Smooth muscle cell (in vitro differentiated cells): ENCODE results near the gene QRICH1. TPM values are rescaled to one million over a fixed set of nuclear protein-coding genes. Genes with fewer than 3 reads are reported as not detected.

ENCODE experiments used
- DNase-seq: peaks from one replicate; lab custom pipeline; 2025; ENCODE audit not compliant: unreplicated experiment; lab: John Stamatoyannopoulos, UW
- H2AFZ ChIP-seq: fragments of 200-600 bp; sonication (generic); 2 replicates; pipeline ENCODE4 v1.6.0; 2016; ENCODE audit warnings: antibody characterized with exemption, low read depth, mild to moderate bottlenecking
- H3F3A ChIP-seq: fragments of 200-600 bp; sonication (generic); 2 replicates; pipeline ENCODE4 v1.6.0; 2017; ENCODE audit warnings: antibody characterized with exemption, low read depth
- H3K27ac ChIP-seq: fragments of 200-600 bp; sonication (generic); 2 replicates; pipeline ENCODE4 v1.5.1; 2016; ENCODE audit warnings: low read depth, mild to moderate bottlenecking
- H3K27me3 ChIP-seq: fragments of 200-600 bp; sonication (generic); 2 replicates; pipeline ENCODE4 v1.6.1; 2016; ENCODE audit warnings: low read depth, mild to moderate bottlenecking
- H3K36me3 ChIP-seq: fragments of 200-600 bp; sonication (generic); 2 replicates; pipeline ENCODE4 v1.5.1; 2016; ENCODE audit warnings: low read depth
- H3K4me1 ChIP-seq: fragments of 200-600 bp; sonication (generic); 2 replicates; pipeline ENCODE4 v1.5.1; 2016; ENCODE audit warnings: low read depth
- H3K4me2 ChIP-seq: fragments of 200-600 bp; sonication (generic); 2 replicates; pipeline ENCODE4 v1.6.0; 2016; ENCODE audit warnings: mild to moderate bottlenecking
- H3K4me3 ChIP-seq: fragments of 200-600 bp; sonication (generic); 2 replicates; pipeline ENCODE4 v1.5.1; 2016; ENCODE audit warnings: mild to moderate bottlenecking
- H3K79me2 ChIP-seq: fragments of 200-600 bp; sonication (generic); 2 replicates; pipeline ENCODE4 v1.6.0; 2016; ENCODE audit warnings: low read depth, mild to moderate bottlenecking
- H3K9ac ChIP-seq: fragments of 200-600 bp; sonication (generic); 2 replicates; pipeline ENCODE4 v1.6.0; 2016; ENCODE audit warnings: low read depth
- H3K9me3 ChIP-seq: fragments of 200-600 bp; sonication (generic); replicated peaks from 2 replicates; pipeline ENCODE4 v1.5.1; 2016; ENCODE audit warnings: low read depth
- H4K20me1 ChIP-seq: fragments of 200-600 bp; sonication (generic); 2 replicates; pipeline ENCODE4 v1.6.0; 2016; ENCODE audit warnings: low read depth
- WGBS: methylation state at CpG from one replicate; pipeline ENCODE4 v1.1.7; 2016; ENCODE audit warnings: low lambda C conversion rate; 5-methylcytosine and 5-hydroxymethylcytosine counted together
- polyA plus RNA-seq: library from polyadenylated mRNA; unstranded; fragments of >200 nt; fragmentation: Nextera tagmentation; extraction: Ambion mirVana; gene quantifications from 2 replicates; pipeline ENCODE4 v1.2.1, GENCODE V29; 2016
- total RNA-seq: library from RNA; depleted of rRNA; stranded (reverse); fragments of >200 nt; gene quantifications from 2 replicates; pipeline ENCODE4 v1.2.3, GENCODE V29; 2014
- TF ChIP-seq, protein P1 (sequence below): fragments of 200-600 bp; sonication (generic); IDR thresholded peaks from 2 replicates; pipeline ENCODE4 v1.5.1; 2017; ENCODE audit warnings: borderline replicate concordance, mild to moderate bottlenecking, antibody characterized with exemption; ENCODE audit not compliant: insufficient read depth, poor library complexity, severe bottlenecking

The QRICH1 gene
- total and polyA plus RNA-seq, 2 experiments from 2014 or later: 38.2 to 62.0 TPM

DNA sequence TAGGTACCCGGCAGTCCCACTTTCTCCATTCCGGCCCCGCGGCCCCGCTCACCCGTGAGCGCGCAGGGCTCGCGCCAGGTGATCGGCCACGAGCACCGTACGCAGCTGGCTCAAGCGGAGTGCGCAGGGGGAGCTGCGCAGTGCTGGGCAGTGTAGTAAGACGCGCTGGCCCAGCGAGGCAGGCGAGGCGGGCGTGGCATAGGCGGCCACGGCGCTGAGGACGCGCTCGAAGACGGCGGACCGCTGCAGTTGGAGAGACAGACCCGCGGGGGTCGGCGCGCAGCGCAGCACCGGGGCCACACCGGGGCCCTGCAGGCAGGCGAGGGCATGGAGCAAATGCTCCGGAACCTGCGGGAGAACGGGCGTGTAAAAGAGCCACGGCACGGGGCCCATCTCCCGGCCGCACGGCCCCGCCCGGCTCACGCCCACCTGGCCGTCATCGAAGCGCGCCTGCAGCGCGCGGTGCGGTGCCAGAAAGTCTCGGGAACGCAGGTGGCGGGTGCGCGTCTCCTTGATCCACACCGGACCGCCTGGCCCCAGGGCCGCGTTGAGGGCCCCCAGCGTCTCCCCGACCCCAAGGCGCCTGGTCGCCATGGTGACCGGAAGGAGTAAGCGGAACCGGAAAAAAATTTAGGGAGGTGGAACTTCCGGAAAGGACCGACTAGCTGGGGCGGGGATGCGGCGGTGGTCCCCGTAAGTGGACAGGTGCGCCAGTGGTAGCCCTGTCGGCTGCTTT lies 75.7 kb downstream of the QRICH1 start, which contains the start of gene DALRD3:
Gene DALRD3 (minus strand): TSS at position 610 of the 736 bp plus-strand sequence. CDS start 16 bp downstream, at position 594.
- Histone ChIP-seq H3K27ac (peak within 1 kb of the TSS; percentile 99), H3K27me3 (no peaks in the 10 kb centered on the region), H4K20me1 (peaks cover 29% of the 10 kb centered on the region), H3K79me2 (peaks cover 35% of the 10 kb centered on the region), H3K9ac (peak within 1 kb of the TSS; percentile 19), H2AFZ (peak within 1 kb of the TSS; percentile 26), H3K36me3 (no peaks in the 10 kb centered on the region), H3K4me3 (peak within 1 kb of the TSS; percentile 75), H3K9me3 (no peaks in the 10 kb centered on the region), H3F3A (peaks cover 26% of the 10 kb centered on the region), H3K4me1 (peaks cover 19% of the 10 kb centered on the region), H3K4me2 (peak within 1 kb of the TSS; percentile 97)
- 1% methylated on average over 84 of the region's 85 CpGs for WGBS
- TF ChIP-seq, protein P1, sequence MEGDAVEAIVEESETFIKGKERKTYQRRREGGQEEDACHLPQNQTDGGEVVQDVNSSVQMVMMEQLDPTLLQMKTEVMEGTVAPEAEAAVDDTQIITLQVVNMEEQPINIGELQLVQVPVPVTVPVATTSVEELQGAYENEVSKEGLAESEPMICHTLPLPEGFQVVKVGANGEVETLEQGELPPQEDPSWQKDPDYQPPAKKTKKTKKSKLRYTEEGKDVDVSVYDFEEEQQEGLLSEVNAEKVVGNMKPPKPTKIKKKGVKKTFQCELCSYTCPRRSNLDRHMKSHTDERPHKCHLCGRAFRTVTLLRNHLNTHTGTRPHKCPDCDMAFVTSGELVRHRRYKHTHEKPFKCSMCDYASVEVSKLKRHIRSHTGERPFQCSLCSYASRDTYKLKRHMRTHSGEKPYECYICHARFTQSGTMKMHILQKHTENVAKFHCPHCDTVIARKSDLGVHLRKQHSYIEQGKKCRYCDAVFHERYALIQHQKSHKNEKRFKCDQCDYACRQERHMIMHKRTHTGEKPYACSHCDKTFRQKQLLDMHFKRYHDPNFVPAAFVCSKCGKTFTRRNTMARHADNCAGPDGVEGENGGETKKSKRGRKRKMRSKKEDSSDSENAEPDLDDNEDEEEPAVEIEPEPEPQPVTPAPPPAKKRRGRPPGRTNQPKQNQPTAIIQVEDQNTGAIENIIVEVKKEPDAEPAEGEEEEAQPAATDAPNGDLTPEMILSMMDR: no peak
- DNase-seq: no peak

DNA sequence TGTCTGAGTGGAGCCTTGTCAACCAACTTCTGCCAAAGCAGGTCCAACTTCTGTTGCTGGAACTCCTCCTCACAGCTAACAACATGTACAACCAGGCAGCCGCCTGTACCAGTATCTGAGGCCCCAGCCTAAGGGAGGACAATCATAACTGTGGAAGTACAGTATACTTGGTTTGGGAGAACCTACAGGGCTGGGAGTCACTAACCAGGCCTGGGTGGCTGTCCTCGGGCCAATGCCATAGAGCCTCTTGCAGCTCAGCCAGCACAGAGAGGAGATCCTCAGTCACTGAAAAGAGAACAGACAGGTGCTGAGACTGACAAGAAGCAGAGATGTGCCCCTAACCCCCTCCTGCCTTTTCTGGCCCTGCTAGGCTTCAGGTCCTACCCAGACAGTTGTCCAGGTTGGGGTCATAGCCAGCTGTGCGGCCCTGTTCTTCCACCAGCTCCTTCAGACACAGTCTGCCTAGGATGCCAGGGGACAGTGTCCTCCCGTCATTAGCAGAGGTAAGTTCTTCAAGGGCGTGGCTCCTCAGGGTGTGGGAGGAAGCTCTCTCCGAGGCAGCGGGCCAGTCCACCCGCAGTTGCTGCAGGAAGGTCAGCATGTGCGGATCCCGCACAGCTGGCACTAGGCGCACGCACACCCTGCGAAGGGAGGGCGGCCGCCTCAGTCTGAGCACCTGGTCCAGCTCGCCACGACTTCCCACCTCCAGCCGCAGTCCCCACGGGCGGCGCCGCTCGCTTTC lies 76.5 kb downstream of the QRICH1 start:
- H3K27ac ChIP-seq: peak overlapping the region; percentile 71
- no peaks in the 10 kb centered on the region for H3K36me3 ChIP-seq
- peak overlapping the region; percentile 97 for H3K4me2 ChIP-seq
- peaks cover 21% of the 10 kb centered on the region for H3F3A ChIP-seq
- no peak for DNase-seq
- peaks cover 13% of the 10 kb centered on the region for H3K4me1 ChIP-seq
- no peak overlapping the region for H2AFZ ChIP-seq
- TF ChIP-seq, protein P1: no peak
- peak overlapping the region; percentile 19 for H3K9ac ChIP-seq
- peak overlapping the region; percentile 75 for H3K4me3 ChIP-seq
- no peaks in the 10 kb centered on the region for H3K27me3 ChIP-seq
- peaks cover 31% of the 10 kb centered on the region for H4K20me1 ChIP-seq
- no peaks in the 10 kb centered on the region for H3K9me3 ChIP-seq
- WGBS: 14% methylated on average over 23 of the region's 23 CpGs
- peaks cover 35% of the 10 kb centered on the region for H3K79me2 ChIP-seq

DNA sequence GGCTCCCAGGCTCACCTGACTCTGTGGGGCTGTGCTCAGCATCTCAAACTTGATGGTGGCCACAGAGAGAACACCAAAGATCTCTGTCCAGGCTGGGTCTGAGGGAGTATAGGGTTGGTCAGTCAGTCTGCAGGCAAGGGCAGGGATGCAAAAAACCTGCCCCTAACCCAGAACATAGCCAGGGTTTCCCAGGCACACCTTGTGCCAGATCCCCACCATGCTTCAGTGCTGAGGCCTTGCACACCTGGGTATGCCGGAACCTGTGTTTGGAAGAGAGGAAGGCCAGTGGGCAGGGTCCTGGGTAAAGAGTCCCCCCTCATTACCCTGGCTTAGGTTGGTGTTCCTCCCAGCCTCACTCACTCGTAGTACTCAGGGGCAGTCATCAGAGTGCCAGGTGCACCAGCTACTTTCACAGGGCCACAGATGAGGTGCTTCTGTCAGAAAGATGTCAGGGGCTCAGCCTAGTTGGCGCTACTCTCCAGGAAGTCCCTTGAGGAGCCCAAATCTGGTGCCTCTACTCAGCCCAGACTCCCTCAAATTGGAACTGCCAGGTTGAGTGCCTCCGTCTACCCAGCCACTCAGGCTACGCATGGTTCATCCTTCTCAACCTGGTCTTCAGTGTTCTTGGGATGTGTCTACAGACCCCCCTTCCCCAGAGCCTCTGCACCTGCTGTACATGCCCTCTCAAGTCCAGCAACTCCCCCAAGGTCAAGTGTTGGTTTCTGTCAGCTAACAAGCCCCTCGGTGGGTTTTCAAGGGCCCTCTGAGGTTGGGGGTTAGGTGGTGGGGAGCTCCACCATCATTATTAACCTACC lies 77.2 kb downstream of the QRICH1 start:
- H3K9me3 ChIP-seq: no peaks in the 10 kb centered on the region
- no peak for DNase-seq
- TF ChIP-seq, protein P1: no peak
- H3K4me1 ChIP-seq: peaks cover 13% of the 10 kb centered on the region
- no peaks in the 10 kb centered on the region for H3K36me3 ChIP-seq
- H3K9ac ChIP-seq: no peak overlapping the region
- peaks cover 41% of the 10 kb centered on the region for H3K79me2 ChIP-seq
- H3F3A ChIP-seq: peaks cover 19% of the 10 kb centered on the region
- H3K4me3 ChIP-seq: peak overlapping the region; percentile 75
- H3K4me2 ChIP-seq: peak overlapping the region; percentile 97
- H3K27me3 ChIP-seq: no peaks in the 10 kb centered on the region
- peaks cover 39% of the 10 kb centered on the region for H4K20me1 ChIP-seq
- WGBS: 89% methylated on average over 6 of the region's 6 CpGs
- H3K27ac ChIP-seq: no peak overlapping the region
- no peak overlapping the region for H2AFZ ChIP-seq
